Measurements from ENCODE around the gene SSTR3. TPM values are rescaled to one million over a fixed set of nuclear protein-coding genes. Genes with fewer than 3 reads are reported as not detected.
A peak's percentile ranks its signal among the peaks of the same experiment; 100 is the strongest.

Gene SSTR3
- total and polyA plus RNA-seq, 10 of the 15 experiments (the other 5 are each of a cell fraction or from before 2014, with no cell fraction given) = 0.03 to 4.5 (median 2.4) TPM

GRCh38 chr22:37163096-37163489 is 49.2 kb downstream of the SSTR3 start:
- peak overlapping the region; percentile 43; the same call in 1 of the 2 replicates for H3K4me3 ChIP-seq
- peaks cover 5% of the 10 kb centered on the region; the same call in 1 of the 3 replicates for H3K9me3 ChIP-seq (replicated peaks; ENCODE audit: control insufficient read depth, insufficient read depth, low read length)
- peaks cover 71% of the 10 kb centered on the region for H3K4me1 ChIP-seq (ENCODE audit: control insufficient read depth, insufficient read depth, low read length)
- 0% methylated on average over 5 of the region's 5 CpGs for WGBS (ENCODE audit: insufficient coverage, insufficient replicate concordance, low lambda C conversion rate, missing lambda C conversion rate)
- ATAC-seq (no peak), FAIRE-seq (no peak), DNase-seq (ENCODE audit: low read depth, low spot score) (no peak)
- H3K36me3 ChIP-seq (ENCODE audit: control insufficient read depth in 2 of 2, insufficient read depth in 2 of 2, low read length in 1 of 2) = no peaks in the 10 kb centered on the region
- SMC1A ChIA-PET (ENCODE audit: uncharacterized antibody, unreplicated experiment) = interaction anchor here (0.7 to 9.6 kb wide), 16 partner anchors 9 to 97 kb away, joined by 3 to 203 read pairs (median 10); partner anchors contain the start of genes IL2RB and RAC2
- no peaks in the 10 kb centered on the region for H4K20me1 ChIP-seq (ENCODE audit: control insufficient read depth, insufficient read depth)
- TF ChIP-seq TCF3 (IDR thresholded peaks at IDR 0.05; ENCODE audit: borderline replicate concordance, insufficient read depth, low read depth, low read length) = 0 out of 2 replicates have a peak, but pooled peaks have one; percentile 6
- TF ChIP-seq ZBTB33 (IDR thresholded peaks at IDR 0.05) = no peak
- TF ChIP-seq CHD4 (IDR thresholded peaks at IDR 0.05) = peak; percentile 95; the same call in 1 of the 2 replicates
- peak; percentile 27; the same call in 1 of the 2 replicates for TF ChIP-seq SMARCA5 (IDR thresholded peaks at IDR 0.05)
- 0 out of 2 replicates have a peak, but pooled peaks have one; percentile 23 for TF ChIP-seq TCF12 (IDR thresholded peaks at IDR 0.05; ENCODE audit: low read depth, low read length)
- no peak for TF ChIP-seq MTA3 (IDR thresholded peaks at IDR 0.05; ENCODE audit: borderline replicate concordance, low read length)
- H3K27me3 ChIP-seq (replicated peaks in 1 of 2; ENCODE audit: control insufficient read depth in 2 of 2, insufficient read depth in 2 of 2, low read length in 1 of 2) = no peaks in the 10 kb centered on the region
- H3K9ac ChIP-seq (ENCODE audit: control insufficient read depth, insufficient read depth, low read length) = peak overlapping the region; percentile 73
- in situ Hi-C loops (cut with MboI) = no loop called here
- POLR2A ChIA-PET = interaction anchor here (0.7 to 8.3 kb wide), 14 partner anchors 11 to 93 kb away, joined by 3 to 128 read pairs (median 4); partner anchors contain the start of genes IL2RB and RAC2
- RAD21 ChIA-PET (ENCODE audit: unreplicated experiment) = interaction anchor here (0.7 to 8.1 kb wide), 21 partner anchors 8 to 740 kb away, joined by 3 to 158 read pairs (median 6); partner anchors contain the start of genes IL2RB, NCF4 and RAC2
- no TSS peak for BruUV-seq (replicated peaks)
- peak overlapping the region; percentile 98 for H3K4me2 ChIP-seq (ENCODE audit: control insufficient read depth, insufficient read depth)
- H3K27ac ChIP-seq (ENCODE audit: control insufficient read depth, insufficient read depth) = peak overlapping the region; percentile 99
- no peaks in the 10 kb centered on the region for H3K79me2 ChIP-seq (ENCODE audit: control insufficient read depth, insufficient read depth, low read length)
- H2AFZ ChIP-seq (ENCODE audit: control insufficient read depth, low read depth, low read length) = no peak overlapping the region
- CTCF ChIA-PET = interaction anchor here (0.6 to 5.1 kb wide), 26 partner anchors 13 to 427 kb away, joined by 3 to 116 read pairs (median 6); partner anchors contain the start of genes IL2RB, NCF4 and RAC2
- intact Hi-C loops (cut with micrococcal nuclease; ENCODE audit: unreplicated experiment) = loop anchor here (1.0 to 5.0 kb wide), 4 partner anchors 35 to 301 kb away; partner anchors contain the start of genes NCF4 and RAC2

Measured in GM12878 (cell line).